BJ (cell line): Measurements from ENCODE around the gene PLCD1. TPM values are rescaled to one million over a fixed set of nuclear protein-coding genes. Genes with fewer than 3 reads are reported as not detected.

Experiments
- CTCF ChIA-PET: fragments of 350-600 bp; formaldehyde crosslinking; extraction: SDS; loops from one replicate; lab custom pipeline; 2021; ENCODE audit warnings: antibody characterized with exemption, inconsistent platforms; lab: Yijun Ruan, JAX
- POLR2A ChIA-PET: fragments of 300-600 bp; sonication (Branson Sonifier 250); formaldehyde crosslinking; extraction: SDS; loops from one replicate; lab custom pipeline; 2021; ENCODE audit warnings: antibody characterized with exemption; lab: Charles Lee
- DNase-seq: peaks from one replicate; pipeline ENCODE4 v3.0.0-alpha.2; 2011; ENCODE audit warnings: low read depth
- H3K27me3 ChIP-seq: 2 replicates; pipeline ENCODE4 v1.6.0; 2011; ENCODE audit warnings: low read length; ENCODE audit not compliant: control insufficient read depth, insufficient read depth
- H3K36me3 ChIP-seq: 2 replicates; pipeline ENCODE4 v1.5.1; 2011; ENCODE audit warnings: low read length; ENCODE audit not compliant: control insufficient read depth, insufficient read depth
- H3K4me3 ChIP-seq: 2 replicates; pipeline ENCODE4 v1.5.1; 2011; ENCODE audit warnings: low read depth, mild to moderate bottlenecking, control low read depth, low read length
- polyA plus RNA-seq: library from polyadenylated mRNA; depleted of rRNA; stranded (reverse); fragments of >200 nt; gene quantifications from 2 replicates; pipeline ENCODE4 v1.2.3, GENCODE V29; 2011
- TF ChIP-seq, protein P1 (sequence below): IDR thresholded peaks from 2 replicates; pipeline ENCODE4 v1.5.1; 2011; ENCODE audit warnings: low read depth, mild to moderate bottlenecking, control low read depth, inconsistent platforms, low read length, moderate library complexity; ENCODE audit not compliant: insufficient read depth

The PLCD1 gene
- polyA plus RNA-seq, 1 experiment = 12.3 TPM

DNA sequence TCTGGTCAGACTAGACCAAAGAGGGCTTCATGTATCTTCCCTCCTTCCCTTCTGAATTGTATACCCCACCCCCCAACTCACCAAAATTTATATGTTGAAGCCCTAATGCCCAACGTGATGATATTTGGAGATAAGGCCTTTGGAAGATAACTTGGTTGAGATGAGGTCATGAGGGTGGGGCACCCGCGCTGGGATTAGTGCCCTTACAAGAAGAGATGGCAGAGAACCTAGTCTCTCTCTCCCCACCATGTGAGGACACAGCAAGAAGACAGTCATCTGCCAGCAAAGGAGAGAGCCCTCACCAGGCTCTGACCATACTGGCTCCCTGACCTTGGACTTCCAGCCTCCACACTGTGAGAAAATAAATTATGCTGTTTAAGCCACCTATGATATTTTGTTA lies 13.5 kb downstream of the PLCD1 start:
- CTCF ChIA-PET = interaction anchor here (1.8 kb wide), 1 partner anchor 13 kb away, joined by 5 read pairs; no protein-coding TSS in a partner anchor
- H3K27me3 ChIP-seq = no peaks in the 10 kb centered on the region
- H3K4me3 ChIP-seq = no peak overlapping the region
- TF ChIP-seq, protein P1, sequence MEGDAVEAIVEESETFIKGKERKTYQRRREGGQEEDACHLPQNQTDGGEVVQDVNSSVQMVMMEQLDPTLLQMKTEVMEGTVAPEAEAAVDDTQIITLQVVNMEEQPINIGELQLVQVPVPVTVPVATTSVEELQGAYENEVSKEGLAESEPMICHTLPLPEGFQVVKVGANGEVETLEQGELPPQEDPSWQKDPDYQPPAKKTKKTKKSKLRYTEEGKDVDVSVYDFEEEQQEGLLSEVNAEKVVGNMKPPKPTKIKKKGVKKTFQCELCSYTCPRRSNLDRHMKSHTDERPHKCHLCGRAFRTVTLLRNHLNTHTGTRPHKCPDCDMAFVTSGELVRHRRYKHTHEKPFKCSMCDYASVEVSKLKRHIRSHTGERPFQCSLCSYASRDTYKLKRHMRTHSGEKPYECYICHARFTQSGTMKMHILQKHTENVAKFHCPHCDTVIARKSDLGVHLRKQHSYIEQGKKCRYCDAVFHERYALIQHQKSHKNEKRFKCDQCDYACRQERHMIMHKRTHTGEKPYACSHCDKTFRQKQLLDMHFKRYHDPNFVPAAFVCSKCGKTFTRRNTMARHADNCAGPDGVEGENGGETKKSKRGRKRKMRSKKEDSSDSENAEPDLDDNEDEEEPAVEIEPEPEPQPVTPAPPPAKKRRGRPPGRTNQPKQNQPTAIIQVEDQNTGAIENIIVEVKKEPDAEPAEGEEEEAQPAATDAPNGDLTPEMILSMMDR = no peak
- POLR2A ChIA-PET = no interaction called here
- peaks cover 9% of the 10 kb centered on the region for H3K36me3 ChIP-seq
- DNase-seq = no peak

GRCh38 chr3:38015485-38015884 lies 14.0 kb downstream of the PLCD1 start:
- TF ChIP-seq, protein P1 = no peak
- H3K4me3 ChIP-seq = no peak overlapping the region
- H3K36me3 ChIP-seq = peaks cover 9% of the 10 kb centered on the region
- H3K27me3 ChIP-seq = no peaks in the 10 kb centered on the region
- ChIA-PET CTCF (no interaction called here), POLR2A (no interaction called here)
- DNase-seq = no peak

- Histone ChIP-seq H3K27me3 (no peaks in the 10 kb centered on the region), H3K4me3 (no peak overlapping the region), H3K36me3 (peaks cover 2% of the 10 kb centered on the region)
- DNase-seq = no peak
- ChIA-PET CTCF (no interaction called here), POLR2A (no interaction called here)
- TF ChIP-seq, protein P1 = no peak
These were observed 18.3 kb downstream of the PLCD1 start for GRCh38 chr3:38011111-38011510.

DNA sequence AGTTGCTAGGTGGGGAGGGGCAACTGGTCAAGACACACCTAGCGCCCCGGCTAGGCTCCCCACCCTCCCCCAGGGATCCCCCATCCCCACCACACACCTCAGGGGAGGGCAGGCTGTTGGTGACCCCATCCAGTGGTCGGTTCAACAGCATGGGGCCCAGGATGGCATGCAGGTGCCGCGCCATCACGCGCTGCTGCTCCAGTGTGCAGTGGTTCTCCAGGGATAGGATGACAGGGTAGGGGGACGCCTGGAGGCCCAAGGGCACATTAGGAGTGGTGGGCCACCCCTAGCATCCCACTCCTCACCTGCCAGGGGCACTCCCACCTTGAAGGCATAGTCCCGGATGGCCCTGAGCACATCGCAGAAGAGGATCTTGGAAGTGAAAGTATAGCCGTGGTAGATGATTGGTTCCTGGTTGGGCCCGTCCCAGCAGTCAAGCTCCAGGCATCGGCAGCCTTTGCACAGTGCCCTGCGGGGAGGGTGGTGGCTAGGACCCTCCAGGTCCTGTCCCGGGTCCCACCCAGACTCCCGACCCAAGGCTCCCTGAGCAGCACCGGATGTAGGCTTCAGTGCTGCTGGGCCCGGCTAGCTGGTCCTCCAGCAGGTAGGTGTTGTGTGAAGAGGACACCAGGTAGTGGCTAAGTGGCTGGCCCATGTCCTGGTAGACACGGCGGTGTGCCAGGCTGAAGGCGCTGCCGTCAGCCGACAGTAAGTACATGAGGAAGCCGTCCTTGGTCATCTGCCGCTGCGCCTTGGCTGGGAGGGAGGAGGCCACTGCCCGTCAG lies 19.4 kb downstream of the PLCD1 start:
- POLR2A ChIA-PET = no interaction called here
- CTCF ChIA-PET = interaction anchor here (0.6 kb wide), 1 partner anchor 155 kb away, joined by 3 read pairs; no protein-coding TSS in a partner anchor

DNA sequence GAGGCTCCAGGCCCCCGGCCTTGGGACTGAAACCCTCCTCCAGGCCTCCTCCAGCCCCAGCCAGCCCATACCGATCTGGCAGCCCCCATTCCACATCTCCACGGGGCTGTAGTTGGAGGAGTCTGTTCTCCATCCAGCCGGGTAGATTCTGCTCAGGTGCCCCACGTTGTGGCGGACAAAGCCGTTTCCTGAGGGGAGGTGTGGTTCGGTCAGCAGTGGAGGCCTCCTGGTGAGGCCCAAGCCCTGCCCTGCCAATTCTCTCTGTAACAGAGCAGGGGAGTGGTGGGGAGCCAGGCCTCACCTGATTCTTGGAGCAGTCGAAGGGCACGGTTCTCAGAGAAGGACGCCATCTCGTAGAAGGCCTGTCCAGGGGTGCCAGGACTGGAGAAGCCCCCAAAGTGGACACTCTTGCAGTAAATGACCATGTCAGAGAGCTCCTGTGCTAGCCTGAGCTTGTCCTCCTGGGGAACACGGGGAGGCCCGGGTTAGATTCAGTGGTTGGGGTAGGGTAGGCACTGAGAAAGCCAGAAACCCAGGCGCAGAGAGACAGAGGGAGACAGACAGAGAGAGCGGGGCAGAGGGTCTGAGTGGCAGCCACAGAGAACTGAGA lies 20.4 kb downstream of the PLCD1 start:
- Histone ChIP-seq H3K27me3 (no peaks in the 10 kb centered on the region), H3K36me3 (peaks cover 4% of the 10 kb centered on the region), H3K4me3 (no peak overlapping the region)
- no peak for DNase-seq
- CTCF ChIA-PET = interaction anchor here (0.6 kb wide), 1 partner anchor 154 kb away, joined by 3 read pairs; no protein-coding TSS in a partner anchor
- POLR2A ChIA-PET = no interaction called here
- TF ChIP-seq, protein P1 = no peak

More for the DNA sequence above, 19.4 kb downstream of the PLCD1 start:
- no peak overlapping the region for H3K4me3 ChIP-seq
- TF ChIP-seq, protein P1 = no peak
- DNase-seq = no peak
- H3K36me3 ChIP-seq = peaks cover 4% of the 10 kb centered on the region
- no peaks in the 10 kb centered on the region for H3K27me3 ChIP-seq
